HG03103 (cell line): Measurements from ENCODE around the gene SNX17.
A peak's percentile ranks its signal among the peaks of the same experiment; 100 is the strongest.

Source experiments
- ATAC-seq: cut with Tn5 transposase; IDR thresholded peaks from one replicate; pipeline ENCODE4 v1.9.1; 2021; ENCODE audit warnings: low read depth; ENCODE audit not compliant: unreplicated experiment

SNX17 gene

GRCh38 chr2:27363933-27364332 is 6.5 kb upstream of the SNX17 start:
- ATAC-seq, result no peak

GRCh38 chr2:27369471-27370025 is 868 bp upstream of the SNX17 start:
- ATAC-seq, result no peak

- peak; percentile 15 for ATAC-seq
These were observed 602 bp downstream of the SNX17 start for GRCh38 chr2:27370816-27371620.

GRCh38 chr2:27372937-27373336 is 2.5 kb downstream of the SNX17 start:
- no peak for ATAC-seq

GRCh38 chr2:27373567-27373966 is 3.2 kb downstream of the SNX17 start:
- no peak for ATAC-seq

GRCh38 chr2:27375513-27376099 is 5.2 kb downstream of the SNX17 start:
- no peak for ATAC-seq

- no peak for ATAC-seq
These were observed 5.9 kb downstream of the SNX17 start for GRCh38 chr2:27376151-27376865.

- no peak for ATAC-seq
These were observed 6.6 kb downstream of the SNX17 start for GRCh38 chr2:27376866-27377617.

GRCh38 chr2:27377618-27378095 is 7.2 kb downstream of the SNX17 start:
- no peak for ATAC-seq

GRCh38 chr2:27378096-27378808 is 7.8 kb downstream of the SNX17 start:
- ATAC-seq, result no peak

- ATAC-seq, result no peak
These were observed 8.4 kb downstream of the SNX17 start for GRCh38 chr2:27378809-27379290.

GRCh38 chr2:27379383-27379835 is 9.0 kb downstream of the SNX17 start:
- ATAC-seq, result no peak

- peak; percentile 16 for ATAC-seq
These were observed 9.6 kb downstream of the SNX17 start for GRCh38 chr2:27379836-27380625.

- ATAC-seq, result peak; percentile 92
These were observed 10.5 kb downstream of the SNX17 start, which contains the start of gene ZNF513 for GRCh38 chr2:27380626-27381545. Gene ZNF513 (minus strand): TSS chr2:27380734. CDS start chr2:27380526, 208 bp downstream.

- no peak for ATAC-seq
These were observed 11.3 kb downstream of the SNX17 start for GRCh38 chr2:27381577-27382181.

GRCh38 chr2:27390822-27391679 is 20.6 kb downstream of the SNX17 start:
- ATAC-seq, result no peak
